ENCODE data around the gene ABLIM3. TPM values are rescaled to one million over a fixed set of nuclear protein-coding genes. Genes with fewer than 3 reads are reported as not detected.

The ABLIM3 gene
- total RNA-seq, 1 experiment from 2014 or later = not detected

DNA sequence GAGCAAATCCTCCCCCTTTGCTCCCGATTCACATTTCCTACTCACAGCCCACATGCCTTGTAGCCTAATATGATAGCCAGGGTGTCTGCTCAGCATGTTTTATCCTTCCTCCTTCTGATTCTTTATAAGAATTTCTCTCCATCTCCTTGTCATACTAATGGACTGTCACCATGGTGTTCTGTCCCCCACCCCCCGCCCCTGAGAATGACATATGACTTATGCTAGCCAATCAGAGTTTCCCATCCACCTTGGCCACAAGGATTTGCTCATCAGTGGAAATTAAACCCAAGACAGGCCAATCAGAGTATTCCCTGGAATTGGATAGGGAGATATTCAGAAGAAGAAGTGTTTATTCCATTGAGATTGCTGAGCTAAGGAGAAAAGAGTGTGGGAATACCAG is 16.0 kb downstream of the ABLIM3 start:
- Histone ChIP-seq H3K4me1 (peaks cover 4% of the 10 kb centered on the region; the same call in 1 of the 2 replicates), H3K36me3 (ENCODE audit: control insufficient read depth, insufficient read depth, low read length) (no peaks in the 10 kb centered on the region), H3K4me3 (ENCODE audit: low read depth, low read length) (no peak overlapping the region), H3K9me3 (no peaks in the 10 kb centered on the region), H3K27me3 (replicated peaks; ENCODE audit: control insufficient read depth, insufficient read depth, low read length) (no peaks in the 10 kb centered on the region)
- CTCF ChIA-PET = no interaction called here
- TF ChIP-seq, protein P1, sequence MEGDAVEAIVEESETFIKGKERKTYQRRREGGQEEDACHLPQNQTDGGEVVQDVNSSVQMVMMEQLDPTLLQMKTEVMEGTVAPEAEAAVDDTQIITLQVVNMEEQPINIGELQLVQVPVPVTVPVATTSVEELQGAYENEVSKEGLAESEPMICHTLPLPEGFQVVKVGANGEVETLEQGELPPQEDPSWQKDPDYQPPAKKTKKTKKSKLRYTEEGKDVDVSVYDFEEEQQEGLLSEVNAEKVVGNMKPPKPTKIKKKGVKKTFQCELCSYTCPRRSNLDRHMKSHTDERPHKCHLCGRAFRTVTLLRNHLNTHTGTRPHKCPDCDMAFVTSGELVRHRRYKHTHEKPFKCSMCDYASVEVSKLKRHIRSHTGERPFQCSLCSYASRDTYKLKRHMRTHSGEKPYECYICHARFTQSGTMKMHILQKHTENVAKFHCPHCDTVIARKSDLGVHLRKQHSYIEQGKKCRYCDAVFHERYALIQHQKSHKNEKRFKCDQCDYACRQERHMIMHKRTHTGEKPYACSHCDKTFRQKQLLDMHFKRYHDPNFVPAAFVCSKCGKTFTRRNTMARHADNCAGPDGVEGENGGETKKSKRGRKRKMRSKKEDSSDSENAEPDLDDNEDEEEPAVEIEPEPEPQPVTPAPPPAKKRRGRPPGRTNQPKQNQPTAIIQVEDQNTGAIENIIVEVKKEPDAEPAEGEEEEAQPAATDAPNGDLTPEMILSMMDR (IDR thresholded peaks at IDR 0.05; ENCODE audit: insufficient read depth in 1 of 2, low read depth in 1 of 2, low read length in 1 of 2, severe bottlenecking in 1 of 2, unreplicated experiment in 1 of 2) = no peak
- no TSS peak for BruUV-seq (replicated peaks)
- POLR2A ChIA-PET = no interaction called here
- intact Hi-C loops (cut with micrococcal nuclease; ENCODE audit: unreplicated experiment) = no loop called here
- no peak for DNase-seq
- no peak overlapping the region for H3K4me3 Mint-ChIP-seq (ENCODE audit: unreplicated experiment)
- no peak overlapping the region for H3K27ac Mint-ChIP-seq (ENCODE audit: unreplicated experiment)
- H3K36me3 Mint-ChIP-seq (ENCODE audit: insufficient read depth, unreplicated experiment) = no peaks in the 10 kb centered on the region
- H3K9me3 Mint-ChIP-seq (ENCODE audit: unreplicated experiment) = no peaks in the 10 kb centered on the region
- H3K4me1 Mint-ChIP-seq (ENCODE audit: low read depth, unreplicated experiment) = no peaks in the 10 kb centered on the region
- H3K27me3 Mint-ChIP-seq (ENCODE audit: insufficient read depth, unreplicated experiment) = no peaks in the 10 kb centered on the region

DNA sequence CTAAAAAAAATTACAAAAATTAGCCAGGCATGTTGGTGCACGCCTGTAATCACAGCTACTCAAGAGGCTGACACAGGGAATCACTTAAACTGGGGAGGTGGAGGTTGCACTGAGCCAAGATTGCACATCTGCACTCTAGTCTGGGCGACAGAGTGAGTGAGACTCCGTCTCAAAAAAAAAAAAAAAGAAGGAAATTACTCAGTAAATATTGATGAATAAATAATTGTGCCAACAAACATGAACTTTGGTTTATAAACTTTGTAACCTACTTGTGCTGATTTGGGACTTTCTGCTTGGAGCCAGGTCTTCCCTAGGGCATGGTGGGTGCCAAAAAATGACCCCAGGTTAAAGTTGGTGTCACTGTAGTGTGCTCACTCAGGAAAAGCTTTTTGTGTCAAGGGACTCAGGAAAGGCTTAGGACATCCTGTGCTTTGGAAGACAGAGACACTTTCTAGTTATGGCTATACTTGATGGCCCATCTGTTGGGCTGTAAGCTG is 19.0 kb downstream of the ABLIM3 start:
- Mint-ChIP-seq H3K4me3 (ENCODE audit: unreplicated experiment) (no peak overlapping the region), H3K27me3 (ENCODE audit: insufficient read depth, unreplicated experiment) (no peaks in the 10 kb centered on the region), H3K9me3 (ENCODE audit: unreplicated experiment) (no peaks in the 10 kb centered on the region), H3K27ac (ENCODE audit: unreplicated experiment) (no peak overlapping the region), H3K4me1 (ENCODE audit: low read depth, unreplicated experiment) (no peaks in the 10 kb centered on the region), H3K36me3 (ENCODE audit: insufficient read depth, unreplicated experiment) (no peaks in the 10 kb centered on the region)
- H3K27me3 ChIP-seq (replicated peaks; ENCODE audit: control insufficient read depth, insufficient read depth, low read length) = no peaks in the 10 kb centered on the region
- no TSS peak for BruUV-seq (replicated peaks)
- TF ChIP-seq, protein P1 (IDR thresholded peaks at IDR 0.05; ENCODE audit: insufficient read depth in 1 of 2, low read depth in 1 of 2, low read length in 1 of 2, severe bottlenecking in 1 of 2, unreplicated experiment in 1 of 2) = no peak
- no peak for DNase-seq
- ChIA-PET CTCF (interaction anchor here (0.6 kb wide), 1 partner anchor 10 kb away, joined by 3 read pairs; no protein-coding TSS in a partner anchor), POLR2A (no interaction called here)
- no peaks in the 10 kb centered on the region for H3K36me3 ChIP-seq (ENCODE audit: control insufficient read depth, insufficient read depth, low read length)
- intact Hi-C loops (cut with micrococcal nuclease; ENCODE audit: unreplicated experiment) = no loop called here
- no peaks in the 10 kb centered on the region for H3K4me1 ChIP-seq
- H3K4me3 ChIP-seq (ENCODE audit: low read depth, low read length) = no peak overlapping the region
- H3K9me3 ChIP-seq = no peaks in the 10 kb centered on the region

DNA sequence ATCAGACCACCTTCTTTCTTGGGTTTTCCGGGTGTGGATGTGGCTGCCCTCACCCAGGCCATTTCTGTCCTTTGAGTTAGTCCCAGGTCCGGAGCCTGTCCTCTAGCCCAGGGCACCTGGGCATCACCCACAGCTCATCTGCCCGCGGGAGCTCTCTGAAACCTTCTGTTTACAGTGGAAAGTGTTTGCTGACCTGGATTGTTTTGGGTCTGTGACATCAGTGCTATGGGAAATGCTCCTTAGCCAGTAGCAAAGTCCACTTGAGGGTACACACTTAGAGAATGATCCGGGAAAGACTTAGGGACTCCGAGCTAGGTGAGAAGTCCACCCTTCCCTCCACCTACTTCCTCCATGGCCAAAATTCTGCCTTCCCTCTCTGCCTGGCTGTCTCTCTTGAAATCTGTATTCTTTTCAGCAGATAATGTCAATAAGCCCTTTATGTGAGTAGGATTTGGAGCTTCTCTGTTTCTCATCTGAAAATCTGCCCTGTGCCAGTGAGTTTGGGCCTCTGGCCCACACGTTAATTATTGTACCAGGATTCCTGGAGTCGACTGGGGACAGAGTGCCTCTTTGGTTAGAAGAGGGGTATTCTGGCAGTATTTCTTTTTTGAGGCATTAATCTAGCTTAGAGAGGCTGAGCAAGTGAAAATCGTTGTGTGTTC is 19.9 kb downstream of the ABLIM3 start:
- CTCF ChIA-PET = interaction anchor here (0.6 kb wide), 1 partner anchor 9 kb away, joined by 3 read pairs; no protein-coding TSS in a partner anchor
- Histone ChIP-seq H3K4me1 (no peaks in the 10 kb centered on the region), H3K9me3 (no peaks in the 10 kb centered on the region), H3K4me3 (ENCODE audit: low read depth, low read length) (no peak overlapping the region), H3K27me3 (replicated peaks; ENCODE audit: control insufficient read depth, insufficient read depth, low read length) (no peaks in the 10 kb centered on the region), H3K36me3 (ENCODE audit: control insufficient read depth, insufficient read depth, low read length) (no peaks in the 10 kb centered on the region)
- Mint-ChIP-seq H3K4me1 (ENCODE audit: low read depth, unreplicated experiment) (no peaks in the 10 kb centered on the region), H3K4me3 (ENCODE audit: unreplicated experiment) (no peak overlapping the region), H3K9me3 (ENCODE audit: unreplicated experiment) (no peaks in the 10 kb centered on the region), H3K36me3 (ENCODE audit: insufficient read depth, unreplicated experiment) (no peaks in the 10 kb centered on the region), H3K27ac (ENCODE audit: unreplicated experiment) (no peak overlapping the region), H3K27me3 (ENCODE audit: insufficient read depth, unreplicated experiment) (no peaks in the 10 kb centered on the region)
- TF ChIP-seq, protein P1 (IDR thresholded peaks at IDR 0.05; ENCODE audit: insufficient read depth in 1 of 2, low read depth in 1 of 2, low read length in 1 of 2, severe bottlenecking in 1 of 2, unreplicated experiment in 1 of 2) = no peak
- DNase-seq = no peak
- no TSS peak for BruUV-seq (replicated peaks)
- intact Hi-C loops (cut with micrococcal nuclease; ENCODE audit: unreplicated experiment) = no loop called here
- POLR2A ChIA-PET = no interaction called here

Data from Caco-2 (cell line).